Peyer's patch (tissue), 4 donors: ENCODE data around the gene ACIN1. TPM values are rescaled to one million over a fixed set of nuclear protein-coding genes. Genes with fewer than 3 reads are reported as not detected.

Source experiments
- DNase-seq, 3 donors: peaks; one replicate each; pipeline ENCODE4 v3.0.0-alpha.2; 2017 to 2019
- H3K27ac ChIP-seq, 4 donors: fragments of 200-600 bp; sonication (generic); one replicate each; pipeline ENCODE4 v1.5.1; 2016 to 2019
- H3K27me3 ChIP-seq, 2 donors: fragments of 200-600 bp; sonication (generic); one replicate each; pipeline ENCODE4 v1.5.1; 2019
- H3K36me3 ChIP-seq, 3 donors: fragments of 200-600 bp; sonication (generic); one replicate each; pipeline ENCODE4 v1.5.1; 2016 to 2019
- H3K4me1 ChIP-seq, 4 donors: fragments of 200-600 bp; sonication (generic); one replicate each; pipeline ENCODE4 v1.5.1; 2016 to 2019
- H3K4me3 ChIP-seq, 4 donors: fragments of 200-600 bp; sonication (generic); 1 replicate in 3 of 4; 2 replicates in 1 of 4; pipeline ENCODE4 v1.5.1; 2016 to 2019; ENCODE audit warnings: mild to moderate bottlenecking in 1 of 4
- H3K9me3 ChIP-seq, 4 donors: fragments of 200-600 bp; sonication (generic); one replicate each; pipeline ENCODE4 v1.5.1; 2016 to 2019; ENCODE audit warnings: mild to moderate bottlenecking in 1 of 4
- POLR2A ChIP-seq, 2 donors: fragments of 450-650 bp; IDR thresholded peaks; one replicate each; pipeline ENCODE4 v1.5.1; 2017; ENCODE audit warnings: antibody characterized with exemption in 2 of 2, mild to moderate bottlenecking in 2 of 2, moderate library complexity in 2 of 2
- total RNA-seq, 4 donors: library from RNA; depleted of rRNA; stranded (reverse); fragments of >200 nt; gene quantifications; one replicate each; pipeline ENCODE4 v1.1.0, GENCODE V29; 2016
- TF ChIP-seq, protein P1 (sequence below), 6 experiments: fragments of 450-650 bp in 4 of 6; fragments of 200-600 bp in 2 of 6; sonication (generic) in 1 of 6; IDR thresholded peaks; one replicate each; pipeline ENCODE4 v1.5.1; 2017 to 2019; ENCODE audit warnings: antibody characterized with exemption in 6 of 6, mild to moderate bottlenecking in 3 of 6, moderate library complexity in 1 of 6

ACIN1 gene
- total RNA-seq, 4 donors from 2014 or later: 130 to 281 (median 238) TPM

DNA sequence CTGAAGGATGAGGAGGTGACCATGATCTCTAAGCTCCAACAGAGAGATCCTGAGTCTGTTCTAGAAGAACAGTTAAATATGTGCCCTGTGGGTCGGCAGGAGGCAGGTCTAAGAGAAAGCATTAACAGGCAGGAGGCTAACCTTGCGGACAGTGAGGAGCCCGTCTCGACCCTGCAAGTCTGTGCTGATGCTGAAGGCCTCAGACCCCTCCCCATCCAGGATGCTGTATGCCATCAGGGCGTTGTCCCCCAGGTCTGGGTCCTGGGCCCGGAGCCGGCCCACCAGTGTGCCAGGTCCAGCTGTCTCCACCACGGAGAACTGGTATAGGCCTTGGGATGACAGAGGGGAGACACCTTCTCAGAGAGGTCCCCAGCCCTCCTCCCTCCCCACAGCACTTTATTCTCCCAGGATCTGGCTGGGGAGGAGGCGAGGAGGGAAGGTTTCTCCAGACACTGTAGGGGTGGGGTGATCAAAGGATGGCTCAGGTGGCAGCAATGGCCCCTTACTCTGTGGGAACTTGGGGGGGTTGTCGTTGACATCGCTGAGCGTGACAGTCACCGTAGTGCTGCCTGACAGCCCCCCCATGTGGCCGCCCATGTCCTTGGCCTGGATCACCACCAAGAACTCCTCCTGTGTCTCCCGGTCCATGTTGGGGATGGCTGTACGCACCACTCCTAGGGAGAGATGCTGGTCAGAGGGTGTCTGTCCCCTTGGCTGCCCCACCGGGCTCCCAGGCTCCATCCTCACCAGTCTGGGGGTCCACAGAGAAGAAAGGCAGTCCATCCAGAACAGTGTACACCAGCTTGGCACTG is 40.7 kb downstream of the ACIN1 start:
- Histone ChIP-seq H3K27me3 (no peaks in the 10 kb centered on the region), H3K4me1 (peaks cover 0 to 13% (median 6%) of the 10 kb centered on the region in 4 donors), H3K4me3 (no peak overlapping the region), H3K9me3 (no peaks in the 10 kb centered on the region), H3K27ac (no peak overlapping the region), H3K36me3 (peaks cover 0 to 7% (median 0%) of the 10 kb centered on the region in 3 donors)
- TF ChIP-seq POLR2A (IDR thresholded peaks at IDR 0.05): no peak
- TF ChIP-seq, protein P1, sequence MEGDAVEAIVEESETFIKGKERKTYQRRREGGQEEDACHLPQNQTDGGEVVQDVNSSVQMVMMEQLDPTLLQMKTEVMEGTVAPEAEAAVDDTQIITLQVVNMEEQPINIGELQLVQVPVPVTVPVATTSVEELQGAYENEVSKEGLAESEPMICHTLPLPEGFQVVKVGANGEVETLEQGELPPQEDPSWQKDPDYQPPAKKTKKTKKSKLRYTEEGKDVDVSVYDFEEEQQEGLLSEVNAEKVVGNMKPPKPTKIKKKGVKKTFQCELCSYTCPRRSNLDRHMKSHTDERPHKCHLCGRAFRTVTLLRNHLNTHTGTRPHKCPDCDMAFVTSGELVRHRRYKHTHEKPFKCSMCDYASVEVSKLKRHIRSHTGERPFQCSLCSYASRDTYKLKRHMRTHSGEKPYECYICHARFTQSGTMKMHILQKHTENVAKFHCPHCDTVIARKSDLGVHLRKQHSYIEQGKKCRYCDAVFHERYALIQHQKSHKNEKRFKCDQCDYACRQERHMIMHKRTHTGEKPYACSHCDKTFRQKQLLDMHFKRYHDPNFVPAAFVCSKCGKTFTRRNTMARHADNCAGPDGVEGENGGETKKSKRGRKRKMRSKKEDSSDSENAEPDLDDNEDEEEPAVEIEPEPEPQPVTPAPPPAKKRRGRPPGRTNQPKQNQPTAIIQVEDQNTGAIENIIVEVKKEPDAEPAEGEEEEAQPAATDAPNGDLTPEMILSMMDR (IDR thresholded peaks at IDR 0.05): peak in 1 of 6 experiments; percentile 14
- DNase-seq: peak in 1 of 3 donors; percentile 42

DNA sequence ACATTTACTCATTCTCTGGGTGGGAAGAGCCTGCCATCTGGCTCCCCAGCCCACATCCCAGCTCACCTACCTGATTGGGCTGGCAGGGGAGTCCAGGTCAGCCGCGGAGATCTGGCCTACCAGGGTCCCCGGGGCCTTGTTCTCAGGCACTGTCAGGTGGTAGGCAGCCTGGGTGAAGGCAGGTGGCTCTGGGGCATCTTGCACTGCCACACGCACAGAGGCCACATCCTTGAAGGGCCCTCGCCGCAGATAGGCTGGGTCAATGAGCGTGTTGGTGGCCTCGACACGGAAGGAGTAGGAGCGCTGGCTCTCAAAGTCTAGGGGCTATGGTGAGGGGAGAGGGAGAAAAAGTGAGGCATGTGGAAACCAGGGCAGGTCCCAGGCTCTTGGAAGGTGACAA is 41.5 kb downstream of the ACIN1 start:
- Histone ChIP-seq H3K36me3 (no peaks in the 10 kb centered on the region), H3K4me3 (no peak overlapping the region), H3K4me1 (peaks cover 0 to 13% (median 6%) of the 10 kb centered on the region in 4 donors), H3K9me3 (no peaks in the 10 kb centered on the region), H3K27me3 (no peaks in the 10 kb centered on the region), H3K27ac (no peak overlapping the region)
- TF ChIP-seq, protein P1 (IDR thresholded peaks at IDR 0.05): no peak
- no peak for TF ChIP-seq POLR2A (IDR thresholded peaks at IDR 0.05)
- peak in 1 of 3 donors; percentile 27 for DNase-seq

DNA sequence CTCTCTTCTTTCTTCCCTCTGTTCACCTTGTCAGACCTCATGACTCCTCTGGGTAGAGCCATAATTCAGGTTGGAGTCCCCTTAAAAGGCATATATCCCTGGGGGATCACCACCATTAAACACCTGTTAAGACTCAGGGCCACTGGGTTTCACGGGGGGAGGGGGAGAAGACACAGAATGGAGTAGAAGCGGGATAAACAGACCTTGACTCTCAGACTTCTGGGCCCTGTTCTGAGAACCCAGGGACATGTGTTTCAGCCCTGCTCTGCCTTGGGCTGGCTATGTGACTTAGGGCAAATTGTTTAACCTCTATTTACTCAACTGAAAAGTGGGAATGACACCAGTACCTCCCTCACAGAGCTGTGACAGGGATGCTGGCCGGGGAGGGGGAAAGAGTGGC is 42.3 kb downstream of the ACIN1 start:
- no peaks in the 10 kb centered on the region for H3K27me3 ChIP-seq
- no peak overlapping the region for H3K4me3 ChIP-seq
- TF ChIP-seq POLR2A (IDR thresholded peaks at IDR 0.05): no peak
- TF ChIP-seq, protein P1 (IDR thresholded peaks at IDR 0.05): no peak
- peaks cover 0 to 13% (median 6%) of the 10 kb centered on the region in 4 donors for H3K4me1 ChIP-seq
- DNase-seq: peak in 1 of 3 donors; percentile 21
- H3K27ac ChIP-seq: no peak overlapping the region
- no peaks in the 10 kb centered on the region for H3K36me3 ChIP-seq
- H3K9me3 ChIP-seq: no peaks in the 10 kb centered on the region

DNA sequence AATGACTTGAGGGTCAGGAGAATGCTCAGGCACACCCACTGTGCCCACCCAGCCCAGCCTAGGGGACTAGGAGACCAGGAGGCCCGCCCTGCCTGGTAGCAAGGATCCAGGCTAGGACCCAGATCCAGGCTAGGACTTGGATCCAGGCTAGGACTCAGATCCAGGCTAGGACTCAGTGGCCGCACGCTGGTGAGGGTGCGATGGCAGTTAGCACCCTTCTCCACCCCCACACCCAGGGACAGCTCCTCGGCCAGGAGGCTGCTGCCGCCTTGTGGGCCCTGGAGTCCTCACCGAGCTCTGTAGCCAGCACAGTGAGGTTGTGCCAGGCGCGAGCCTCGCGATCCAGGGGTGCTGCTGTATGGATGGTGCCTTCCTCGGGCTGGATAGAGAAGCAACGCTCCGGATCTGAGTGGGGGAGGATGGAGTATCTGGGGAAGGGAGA is 42.7 kb downstream of the ACIN1 start:
- DNase-seq: peak in 1 of 3 donors; percentile 50

DNA sequence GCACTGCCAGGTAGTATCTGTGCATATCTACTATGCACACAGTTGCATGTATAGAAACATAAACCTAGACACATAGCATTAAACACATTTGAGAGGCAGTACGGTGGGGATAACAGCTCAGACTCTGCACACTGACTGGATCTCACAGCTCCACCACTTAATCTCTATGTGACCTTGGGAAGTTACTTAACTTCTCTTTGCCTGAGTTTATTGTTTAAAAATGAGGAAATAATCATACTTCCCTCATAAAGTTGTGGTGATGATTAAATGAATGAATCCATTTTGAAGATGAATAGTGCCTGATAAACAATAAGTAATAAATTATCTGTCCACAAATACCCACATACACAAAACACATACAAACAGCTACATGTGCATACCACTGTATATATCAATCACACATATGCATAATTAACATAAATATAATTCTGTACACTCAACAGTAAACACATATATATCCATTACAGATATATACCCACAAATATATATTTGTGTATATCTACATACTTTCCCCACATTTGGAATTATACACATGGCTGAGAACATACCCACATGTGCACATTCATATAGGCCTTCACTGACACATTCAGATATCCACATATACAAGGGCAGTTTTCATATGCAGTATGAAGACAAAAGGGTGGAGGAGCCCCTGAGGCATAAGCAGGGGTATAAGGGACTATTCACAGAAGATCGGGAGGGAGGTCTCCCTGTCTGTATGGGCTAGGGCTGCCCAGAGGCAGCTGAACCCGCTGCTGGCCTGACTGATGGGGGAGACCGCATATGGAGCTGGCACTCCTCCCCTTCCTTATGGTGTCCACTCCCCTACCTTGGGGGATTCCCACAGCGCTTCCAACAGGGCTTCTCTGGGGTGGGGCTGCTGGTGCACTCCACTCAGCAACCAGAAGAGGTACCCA is 43.5 kb downstream of the ACIN1 start:
- Histone ChIP-seq H3K36me3 (no peaks in the 10 kb centered on the region), H3K9me3 (no peaks in the 10 kb centered on the region), H3K4me1 (peaks cover 0 to 4% (median under 1%) of the 10 kb centered on the region in 4 donors), H3K27ac (no peak overlapping the region), H3K27me3 (no peaks in the 10 kb centered on the region), H3K4me3 (no peak overlapping the region)
- peak in 1 of 3 donors; percentile 16 for DNase-seq
- no peak for TF ChIP-seq POLR2A (IDR thresholded peaks at IDR 0.05)
- TF ChIP-seq, protein P1 (IDR thresholded peaks at IDR 0.05): no peak

More for the DNA sequence above, 42.7 kb downstream of the ACIN1 start:
- Histone ChIP-seq H3K9me3 (no peaks in the 10 kb centered on the region), H3K36me3 (no peaks in the 10 kb centered on the region), H3K27ac (no peak overlapping the region), H3K4me3 (no peak overlapping the region), H3K4me1 (peaks cover 0 to 12% (median 5%) of the 10 kb centered on the region in 4 donors), H3K27me3 (no peaks in the 10 kb centered on the region)
- TF ChIP-seq, protein P1 (IDR thresholded peaks at IDR 0.05): peak in 1 of 6 experiments; percentile 5
- TF ChIP-seq POLR2A (IDR thresholded peaks at IDR 0.05): no peak
